HepG2 (cell line): ENCODE data around the gene PPP3CB. TPM values are rescaled to one million over a fixed set of nuclear protein-coding genes. Genes with fewer than 3 reads are reported as not detected.

Experiments used
- AGO2 ChIP-seq: fragments of 200-400 bp; formaldehyde crosslinking; optimal IDR thresholded peaks from 2 replicates; pipeline ENCODE3; 2017; ENCODE audit warnings: mild to moderate bottlenecking, low read depth, low read length, moderate library complexity
- FOXJ3 ChIP-seq: sonication (generic); formaldehyde crosslinking; IDR thresholded peaks from 2 replicates; pipeline ENCODE4 v1.4.0; 2020; ENCODE audit warnings: missing genetic modification reagents, mild to moderate bottlenecking, borderline replicate concordance
- HOXA3 ChIP-seq: sonication (generic); formaldehyde crosslinking; IDR thresholded peaks from 2 replicates; pipeline ENCODE4 v1.5.0; 2020; ENCODE audit warnings: missing genetic modification reagents
- KAT7 ChIP-seq: IDR thresholded peaks from 2 replicates; pipeline ENCODE4 v1.6.1; 2018; ENCODE audit warnings: borderline replicate concordance, missing compliant biosample characterization
- KDM5B ChIP-seq: sonication (generic); formaldehyde crosslinking; IDR thresholded peaks from 2 replicates; pipeline ENCODE4 v1.4.0; 2020; ENCODE audit warnings: missing genetic modification reagents, mild to moderate bottlenecking, borderline replicate concordance
- NR2F6 ChIP-seq, 2 experiments: IDR thresholded peaks; 2 replicates each; pipeline ENCODE4 v1.6.1; 2016; ENCODE audit warnings: antibody characterized with exemption in 1 of 2, mild to moderate bottlenecking in 1 of 2
- PHF8 ChIP-seq: sonication (generic); formaldehyde crosslinking; IDR thresholded peaks from 2 replicates; pipeline ENCODE4 v1.5.0; 2020; ENCODE audit warnings: missing genetic modification reagents
- PITX1 ChIP-seq: sonication (generic); formaldehyde crosslinking; IDR thresholded peaks from 2 replicates; pipeline ENCODE4 v1.5.1; 2020; ENCODE audit warnings: mild to moderate bottlenecking, missing genetic modification reagents
- POLR2A ChIP-seq, 2 experiments: IDR thresholded peaks; 2 replicates each; pipeline ENCODE4 v1.6.1; 2011; ENCODE audit warnings: low read depth in 2 of 2, low read length in 2 of 2, mild to moderate bottlenecking in 1 of 2, moderate library complexity in 1 of 2; ENCODE audit not compliant: insufficient read depth in 1 of 2
- PRDM15 ChIP-seq: sonication (generic); formaldehyde crosslinking; IDR thresholded peaks from 2 replicates; pipeline ENCODE4 v1.4.0; 2020; ENCODE audit warnings: missing genetic modification reagents
- SP2 ChIP-seq: sonication (generic); formaldehyde crosslinking; IDR thresholded peaks from 2 replicates; pipeline ENCODE4 v1.5.1; 2020; ENCODE audit warnings: mild to moderate bottlenecking, missing genetic modification reagents
- TP53 ChIP-seq: sonication (generic); formaldehyde crosslinking; conservative IDR thresholded peaks from 2 replicates; pipeline ENCODE4 v1.4.0; 2020; ENCODE audit warnings: missing genetic modification reagents
- ZFAT ChIP-seq: sonication (generic); formaldehyde crosslinking; conservative IDR thresholded peaks from 2 replicates; pipeline ENCODE4 v1.8.1; 2023; ENCODE audit warnings: missing genetic modification reagents, inconsistent platforms
- ZKSCAN8 ChIP-seq: IDR thresholded peaks from 2 replicates; pipeline ENCODE4 v1.6.1; 2016; ENCODE audit warnings: borderline replicate concordance, missing genetic modification reagents, missing compliant biosample characterization
- ZNF18 ChIP-seq: sonication (generic); formaldehyde crosslinking; IDR thresholded peaks from 2 replicates; pipeline ENCODE4 v1.8.0; 2022; ENCODE audit warnings: mild to moderate bottlenecking, missing genetic modification reagents; ENCODE audit not compliant: insufficient replicate concordance
- ZNF232 ChIP-seq: sonication (generic); formaldehyde crosslinking; IDR thresholded peaks from 2 replicates; pipeline ENCODE4 v1.4.0; 2020; ENCODE audit warnings: missing genetic modification reagents, borderline replicate concordance
- ZNF329 ChIP-seq: sonication (generic); formaldehyde crosslinking; IDR thresholded peaks from 2 replicates; pipeline ENCODE4 v1.9.0; 2021; ENCODE audit warnings: low read depth, mild to moderate bottlenecking, missing genetic modification reagents
- ZNF574 ChIP-seq: sonication (generic); formaldehyde crosslinking; IDR thresholded peaks from 2 replicates; pipeline ENCODE4 v1.4.0; 2020; ENCODE audit warnings: missing genetic modification reagents
- ZNF746 ChIP-seq: sonication (generic); formaldehyde crosslinking; IDR thresholded peaks from 2 replicates; pipeline ENCODE4 v1.8.0; 2022; ENCODE audit warnings: mild to moderate bottlenecking, missing genetic modification reagents
- ZNF776 ChIP-seq: sonication (generic); formaldehyde crosslinking; IDR thresholded peaks from 2 replicates; pipeline ENCODE4 v1.4.0; 2020; ENCODE audit warnings: mild to moderate bottlenecking, missing genetic modification reagents
- ZNF788 ChIP-seq: sonication (generic); formaldehyde crosslinking; IDR thresholded peaks from 2 replicates; pipeline ENCODE4 v1.5.0; 2020; ENCODE audit warnings: mild to moderate bottlenecking, missing genetic modification reagents, borderline replicate concordance
- ZSCAN12 ChIP-seq: sonication (generic); formaldehyde crosslinking; IDR thresholded peaks from 2 replicates; pipeline ENCODE4 v1.9.0; 2021; ENCODE audit warnings: mild to moderate bottlenecking, missing genetic modification reagents
- polyA plus RNA-seq, 8 experiments: library from polyadenylated mRNA; depleted of rRNA in 3 of 8; stranded (reverse) in 7 of 8; unstranded in 1 of 8; fragments of >200 nt; fragmentation: Illumina TruSeq in 4 of 8; extraction: Trizol in 4 of 8; gene quantifications; 2 replicates each; pipeline versions ENCODE4 v1.2.1 to v1.2.3, GENCODE V29; 2011 to 2016; ENCODE audit warnings: low read depth in 4 of 8, missing spikeins in 1 of 8, mixed read lengths in 1 of 8; ENCODE audit not compliant: insufficient read depth in 1 of 8
- total RNA-seq, 5 experiments: library from RNA; depleted of rRNA; stranded (reverse); fragments of >200 nt; fragmentation: Illumina TruSeq; extraction: Trizol; gene quantifications; 2 replicates each; pipeline ENCODE4 v1.2.3, GENCODE V29; 2016; ENCODE audit warnings: low read depth in 1 of 5

PPP3CB gene
- total and polyA plus RNA-seq, 2 of the 13 experiments (the other 11 are each of a cell fraction or from before 2014, with no cell fraction given) = 8.7 to 11.4 TPM

- TF ChIP-seq PRDM15 (CRISPR knock-in tag) (0 out of 2 replicates have a peak, but pooled peaks have one; percentile 31), HOXA3 (CRISPR knock-in tag) (peak; percentile 56), POLR2A (IDR thresholded peaks at IDR 0.05; ENCODE audit: insufficient read depth in 1 of 2, low read depth in 2 of 2, low read length in 2 of 2) (peak; percentile 79), ZKSCAN8 (CRISPR knock-in tag) (no peak), KAT7 (CRISPR knock-in tag) (no peak), ZSCAN12 (peak; percentile 56; the same call in 1 of the 2 replicates), ZNF788 (CRISPR knock-in tag) (peak; percentile 52; the same call in 1 of the 2 replicates), ZNF232 (CRISPR knock-in tag) (peak; percentile 81; the same call in 1 of the 2 replicates), PITX1 (CRISPR knock-in tag) (peak; percentile 34; the same call in 1 of the 2 replicates), ZNF746 (CRISPR knock-in tag) (peak; percentile 41; the same call in 1 of the 2 replicates), AGO2 (peak; percentile 89), ZNF574 (CRISPR knock-in tag) (peak; percentile 17; the same call in 1 of the 2 replicates), KDM5B (CRISPR knock-in tag) (peak; percentile 61), TP53 (0 out of 2 replicates have a peak, but pooled peaks have one; percentile 74), FOXJ3 (CRISPR knock-in tag) (peak; percentile 41; the same call in 1 of the 2 replicates), ZFAT (CRISPR knock-in tag) (peak; percentile 61; the same call in 1 of the 2 replicates), PHF8 (peak; percentile 85), ZNF18 (CRISPR knock-in tag) (no peak), SP2 (CRISPR knock-in tag) (no peak), NR2F6 (IDR thresholded peaks at IDR 0.05) (no peak), NR2F6 (CRISPR knock-in tag; IDR thresholded peaks at IDR 0.05) (peak; percentile 18; the same call in 1 of the 2 replicates), ZNF776 (CRISPR knock-in tag) (peak; percentile 64; the same call in 1 of the 2 replicates), ZNF329 (CRISPR knock-in tag) (0 out of 2 replicates have a peak, but pooled peaks have one; percentile 8)
Measured at GRCh38 chr10:73495226-73495883, 469 bp downstream of the PPP3CB start (continued).
